PC-9 (cell line): ENCODE data around the gene COL4A2. TPM values are rescaled to one million over a fixed set of nuclear protein-coding genes. Genes with fewer than 3 reads are reported as not detected.

Source experiments
- BruUV-seq: library from RNA; stranded (reverse); fragments of 400-500 nt; replicated peaks from 2 replicates; lab custom pipeline; 2021; lab: Mats Ljungman, UMichigan
- CTCF ChIA-PET: fragments of 300-600 bp; sonication (Branson Sonifier 250); formaldehyde crosslinking; loops from one replicate; lab custom pipeline; 2022; ENCODE audit warnings: antibody characterized with exemption; lab: Charles Lee
- POLR2A ChIA-PET: fragments of 300-600 bp; sonication (Branson Sonifier 250); formaldehyde crosslinking; loops from one replicate; lab custom pipeline; 2022; ENCODE audit warnings: antibody characterized with exemption; ENCODE audit not compliant: unreplicated experiment; lab: Charles Lee
- DNase-seq, 2 experiments: peaks; one replicate each; pipeline versions ENCODE4 v3.0.0 to v3.0.0-alpha.2; 2015 to 2022; ENCODE audit warnings: mixed read lengths in 1 of 2
- H2AFZ ChIP-seq: fragments of 200-600 bp; sonication (generic); 2 replicates; pipeline ENCODE4 v1.8.1; 2017; ENCODE audit warnings: antibody characterized with exemption
- H3F3A ChIP-seq: fragments of 200-600 bp; sonication (generic); 2 replicates; pipeline ENCODE4 v1.8.1; 2017; ENCODE audit warnings: antibody characterized with exemption, mild to moderate bottlenecking, low read depth; ENCODE audit not compliant: insufficient read depth
- H3K27ac ChIP-seq: fragments of 200-600 bp; sonication (generic); 2 replicates; pipeline ENCODE4 v1.6.1; 2016; ENCODE audit warnings: mixed run types
- H3K27me3 ChIP-seq: fragments of 200-600 bp; sonication (generic); 2 replicates; pipeline ENCODE4 v1.6.1; 2016; ENCODE audit warnings: low read depth, mixed run types; ENCODE audit not compliant: insufficient read depth
- H3K36me3 ChIP-seq: fragments of 200-600 bp; sonication (generic); 2 replicates; pipeline ENCODE4 v1.6.1; 2016; ENCODE audit warnings: low read depth, mixed run types
- H3K4me1 ChIP-seq: fragments of 200-600 bp; sonication (generic); replicated peaks from 2 replicates; pipeline ENCODE4 v1.6.1; 2016; ENCODE audit warnings: mixed run types; ENCODE audit not compliant: insufficient read depth
- H3K4me2 ChIP-seq: fragments of 200-600 bp; sonication (generic); 2 replicates; pipeline ENCODE4 v1.6.1; 2017; ENCODE audit warnings: mixed run types
- H3K4me3 ChIP-seq: fragments of 200-600 bp; sonication (generic); 2 replicates; pipeline ENCODE4 v1.6.1; 2016; ENCODE audit warnings: mixed run types
- H3K79me2 ChIP-seq: fragments of 200-600 bp; sonication (generic); 2 replicates; pipeline ENCODE4 v1.6.1; 2017; ENCODE audit warnings: low read depth, mixed run types
- H3K9me2 ChIP-seq: fragments of 200-600 bp; sonication (generic); 2 replicates; pipeline ENCODE4 v1.8.1; 2017; ENCODE audit warnings: mild to moderate bottlenecking; ENCODE audit not compliant: insufficient read depth
- H3K9me3 ChIP-seq: fragments of 200-600 bp; sonication (generic); 2 replicates; pipeline ENCODE4 v1.8.1; 2016; ENCODE audit warnings: low read depth; ENCODE audit not compliant: insufficient read depth
- H4K20me1 ChIP-seq: fragments of 200-600 bp; sonication (generic); 2 replicates; pipeline ENCODE4 v1.8.1; 2017; ENCODE audit not compliant: insufficient read depth
- CTCF ChIP-seq: fragments of 200-600 bp; sonication (generic); conservative IDR thresholded peaks from 2 replicates; pipeline ENCODE4 v1.6.1; 2017; ENCODE audit warnings: mixed run types, antibody characterized with exemption, mild to moderate bottlenecking, moderate library complexity
- EZH2 ChIP-seq: fragments of 200-600 bp; sonication (generic); IDR thresholded peaks from 2 replicates; pipeline ENCODE4 v1.8.0; 2017; ENCODE audit warnings: antibody characterized with exemption, low read depth
- intact Hi-C: fragments of 100-400 bp; cut with micrococcal nuclease; formaldehyde crosslinking; loops from one replicate; pipeline ENCODE4 v1.10.0; 2022; ENCODE audit not compliant: unreplicated experiment
- total RNA-seq: library from RNA; stranded (reverse); gene quantifications from 2 replicates; pipeline ENCODE4 v1.2.3, GENCODE V29; 2021

Gene COL4A2
- total RNA-seq, 1 experiment from 2014 or later: 1.2 TPM

DNA sequence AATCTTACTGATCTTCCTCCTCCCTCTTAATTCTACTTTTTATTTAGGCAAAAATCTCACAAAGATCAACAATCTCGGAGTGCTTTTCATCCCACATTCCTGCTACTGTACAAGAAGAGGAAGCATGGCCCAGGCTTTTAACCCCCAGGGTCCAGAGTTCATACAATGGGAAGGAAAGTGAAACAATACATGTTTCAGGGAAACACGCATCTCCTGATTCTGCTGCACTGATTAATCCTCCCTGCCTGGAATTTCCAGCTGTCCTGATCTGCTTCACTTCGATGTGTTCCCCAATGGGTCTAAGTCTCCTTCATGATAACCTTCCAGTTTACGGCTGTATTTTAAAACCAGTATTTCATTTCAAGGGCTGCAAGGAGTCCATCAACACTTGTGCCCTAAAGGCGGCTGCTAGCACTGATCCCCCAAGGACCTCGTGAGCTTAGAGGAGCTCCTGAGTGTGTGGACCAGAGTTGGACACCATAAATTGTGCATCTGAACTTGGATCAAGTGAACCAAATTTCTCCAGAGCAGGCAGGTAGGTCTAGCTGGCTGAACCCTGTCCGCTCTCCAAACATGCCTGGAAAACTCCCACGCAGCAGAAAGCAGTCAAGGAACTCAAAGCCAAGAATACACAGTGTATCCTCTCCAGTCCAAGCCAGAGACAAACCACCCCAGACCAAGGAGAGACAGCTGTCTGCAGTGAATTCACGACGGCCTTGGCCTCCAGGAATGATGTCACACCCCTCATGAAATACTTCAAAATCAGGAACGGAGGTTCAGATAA lies 44.4 kb upstream of the COL4A2 start:
- H3K27ac ChIP-seq: no peak overlapping the region
- H3K9me2 ChIP-seq: no peaks in the 10 kb centered on the region
- no peaks in the 10 kb centered on the region for H3K36me3 ChIP-seq
- no peak for DNase-seq
- POLR2A ChIA-PET: interaction anchor here (0.6 kb wide), 1 partner anchor 1301 kb away, joined by 4 read pairs; no protein-coding TSS in a partner anchor
- CTCF ChIA-PET: interaction anchor here (0.5 kb wide), 1 partner anchor 61 kb away, joined by 3 read pairs; no protein-coding TSS in a partner anchor
- no peak overlapping the region for H3K4me2 ChIP-seq
- intact Hi-C loops: no loop called here
- peaks cover 9% of the 10 kb centered on the region; the same call in 1 of the 2 replicates for H3F3A ChIP-seq
- H3K4me1 ChIP-seq: peaks cover 12% of the 10 kb centered on the region
- H3K4me3 ChIP-seq: no peak overlapping the region
- no peak for TF ChIP-seq CTCF
- TF ChIP-seq EZH2: no peak
- H3K9me3 ChIP-seq: no peaks in the 10 kb centered on the region
- no TSS peak for BruUV-seq
- H2AFZ ChIP-seq: no peak overlapping the region
- H4K20me1 ChIP-seq: no peaks in the 10 kb centered on the region
- no peaks in the 10 kb centered on the region for H3K27me3 ChIP-seq
- no peaks in the 10 kb centered on the region for H3K79me2 ChIP-seq

DNA sequence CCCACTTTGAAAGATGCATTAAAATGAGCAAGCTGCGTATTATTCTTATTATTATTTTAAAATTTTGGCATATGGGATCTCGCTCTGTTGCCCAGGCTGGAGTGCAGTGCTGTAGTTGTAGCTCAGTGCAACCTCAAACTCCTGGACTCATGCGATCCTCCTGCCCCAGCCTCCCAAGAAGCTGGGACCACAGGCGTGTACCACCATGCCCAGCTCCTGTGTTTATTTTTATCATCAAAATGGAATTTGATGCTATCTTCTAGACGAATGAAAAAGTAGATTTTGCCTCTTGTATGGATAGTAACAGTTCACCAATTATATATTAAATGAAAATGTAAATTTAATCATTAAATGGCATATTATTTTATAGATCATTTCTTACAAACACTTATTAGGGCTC lies 43.7 kb upstream of the COL4A2 start:
- POLR2A ChIA-PET: no interaction called here
- H4K20me1 ChIP-seq: no peaks in the 10 kb centered on the region

GRCh38 chr13:110263888-110264287 lies 43.2 kb upstream of the COL4A2 start:
- no peak overlapping the region for H3K4me3 ChIP-seq
- TF ChIP-seq CTCF (no peak), EZH2 (no peak)
- no peak overlapping the region for H3K4me2 ChIP-seq
- no peak overlapping the region for H2AFZ ChIP-seq
- no peaks in the 10 kb centered on the region for H3K9me2 ChIP-seq
- ChIA-PET POLR2A (no interaction called here), CTCF (no interaction called here)
- peaks cover 7% of the 10 kb centered on the region; the same call in 1 of the 2 replicates for H3F3A ChIP-seq
- H3K27me3 ChIP-seq: no peaks in the 10 kb centered on the region
- no peak overlapping the region for H3K27ac ChIP-seq
- H3K36me3 ChIP-seq: no peaks in the 10 kb centered on the region
- H3K79me2 ChIP-seq: no peaks in the 10 kb centered on the region
- BruUV-seq: no TSS peak
- peaks cover 9% of the 10 kb centered on the region for H3K4me1 ChIP-seq
- intact Hi-C loops: no loop called here
- H4K20me1 ChIP-seq: no peaks in the 10 kb centered on the region
- no peaks in the 10 kb centered on the region for H3K9me3 ChIP-seq
- no peak for DNase-seq

More for the DNA sequence above, 43.7 kb upstream of the COL4A2 start:
- H3K27me3 ChIP-seq: no peaks in the 10 kb centered on the region
- no peak for TF ChIP-seq EZH2
- TF ChIP-seq CTCF: no peak
- H3K27ac ChIP-seq: no peak overlapping the region
- H3F3A ChIP-seq: peaks cover 9% of the 10 kb centered on the region; the same call in 1 of the 2 replicates
- H2AFZ ChIP-seq: no peak overlapping the region
- H3K9me2 ChIP-seq: no peaks in the 10 kb centered on the region
- CTCF ChIA-PET: interaction anchor here (0.5 kb wide), 1 partner anchor 61 kb away, joined by 3 read pairs; no protein-coding TSS in a partner anchor
- H3K9me3 ChIP-seq: no peaks in the 10 kb centered on the region
- H3K79me2 ChIP-seq: no peaks in the 10 kb centered on the region
- H3K4me2 ChIP-seq: no peak overlapping the region
- no peak overlapping the region for H3K4me3 ChIP-seq
- H3K4me1 ChIP-seq: peaks cover 12% of the 10 kb centered on the region
- DNase-seq: no peak
- intact Hi-C loops: no loop called here
- H3K36me3 ChIP-seq: no peaks in the 10 kb centered on the region
- BruUV-seq: no TSS peak
